Measurements from ENCODE around the gene PGM5.

- TF ChIP-seq, protein P1, sequence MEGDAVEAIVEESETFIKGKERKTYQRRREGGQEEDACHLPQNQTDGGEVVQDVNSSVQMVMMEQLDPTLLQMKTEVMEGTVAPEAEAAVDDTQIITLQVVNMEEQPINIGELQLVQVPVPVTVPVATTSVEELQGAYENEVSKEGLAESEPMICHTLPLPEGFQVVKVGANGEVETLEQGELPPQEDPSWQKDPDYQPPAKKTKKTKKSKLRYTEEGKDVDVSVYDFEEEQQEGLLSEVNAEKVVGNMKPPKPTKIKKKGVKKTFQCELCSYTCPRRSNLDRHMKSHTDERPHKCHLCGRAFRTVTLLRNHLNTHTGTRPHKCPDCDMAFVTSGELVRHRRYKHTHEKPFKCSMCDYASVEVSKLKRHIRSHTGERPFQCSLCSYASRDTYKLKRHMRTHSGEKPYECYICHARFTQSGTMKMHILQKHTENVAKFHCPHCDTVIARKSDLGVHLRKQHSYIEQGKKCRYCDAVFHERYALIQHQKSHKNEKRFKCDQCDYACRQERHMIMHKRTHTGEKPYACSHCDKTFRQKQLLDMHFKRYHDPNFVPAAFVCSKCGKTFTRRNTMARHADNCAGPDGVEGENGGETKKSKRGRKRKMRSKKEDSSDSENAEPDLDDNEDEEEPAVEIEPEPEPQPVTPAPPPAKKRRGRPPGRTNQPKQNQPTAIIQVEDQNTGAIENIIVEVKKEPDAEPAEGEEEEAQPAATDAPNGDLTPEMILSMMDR (conservative IDR thresholded peaks at IDR 0.05; ENCODE audit: low read depth, low read length) = no peak
- TF ChIP-seq EZH2phosphoT487 (IDR thresholded peaks at IDR 0.05; ENCODE audit: borderline replicate concordance, low read length) (no peak), EZH2 (IDR thresholded peaks at IDR 0.05; ENCODE audit: low read length, unreplicated experiment) (no peak)
Measured at GRCh38 chr9:68513385-68513784, 157.0 kb downstream of the PGM5 start.

Measured in PC-3 (cell line).